ENCODE data around the gene GLIS2.

GLIS2 gene

GRCh38 chr16:4361033-4361943, 45.4 kb downstream of the GLIS2 start:
- TF ChIP-seq POLR2AphosphoS5 (IDR thresholded peaks at IDR 0.05; ENCODE audit: low read depth, low read length) = no peak
- TF ChIP-seq TAF1 (IDR thresholded peaks at IDR 0.05; ENCODE audit: borderline replicate concordance, low read depth, low read length) = no peak
- TF ChIP-seq POLR2A (IDR thresholded peaks at IDR 0.05; ENCODE audit: low read depth, low read length) = no peak
- no peak for FAIRE-seq

GRCh38 chr16:4361944-4362311, 46.1 kb downstream of the GLIS2 start:
- TF ChIP-seq POLR2AphosphoS5 (IDR thresholded peaks at IDR 0.05; ENCODE audit: low read depth, low read length) (no peak), TAF1 (IDR thresholded peaks at IDR 0.05; ENCODE audit: borderline replicate concordance, low read depth, low read length) (no peak), POLR2A (IDR thresholded peaks at IDR 0.05; ENCODE audit: low read depth, low read length) (no peak)
- DNase-seq (ENCODE audit: insufficient read length) = no peak
- no peak for FAIRE-seq

More at GRCh38 chr16:4361033-4361943, 45.4 kb downstream of the GLIS2 start:
- no peak for DNase-seq (ENCODE audit: insufficient read length)

- DNase-seq (ENCODE audit: insufficient read length) = no peak
Observed at GRCh38 chr16:4362476-4363135, 46.7 kb downstream of the GLIS2 start.

GRCh38 chr16:4364196-4365013, 48.5 kb downstream of the GLIS2 start:
- no peak for DNase-seq (ENCODE audit: insufficient read length)
- no peak for TF ChIP-seq POLR2A (IDR thresholded peaks at IDR 0.05; ENCODE audit: low read depth, low read length)
- no peak for TF ChIP-seq TAF1 (IDR thresholded peaks at IDR 0.05; ENCODE audit: borderline replicate concordance, low read depth, low read length)
- no peak for TF ChIP-seq POLR2AphosphoS5 (IDR thresholded peaks at IDR 0.05; ENCODE audit: low read depth, low read length)
- FAIRE-seq = no peak

More at GRCh38 chr16:4362476-4363135, 46.7 kb downstream of the GLIS2 start:
- FAIRE-seq = no peak
- TF ChIP-seq TAF1 (IDR thresholded peaks at IDR 0.05; ENCODE audit: borderline replicate concordance, low read depth, low read length) = no peak
- no peak for TF ChIP-seq POLR2AphosphoS5 (IDR thresholded peaks at IDR 0.05; ENCODE audit: low read depth, low read length)
- no peak for TF ChIP-seq POLR2A (IDR thresholded peaks at IDR 0.05; ENCODE audit: low read depth, low read length)

DNA sequence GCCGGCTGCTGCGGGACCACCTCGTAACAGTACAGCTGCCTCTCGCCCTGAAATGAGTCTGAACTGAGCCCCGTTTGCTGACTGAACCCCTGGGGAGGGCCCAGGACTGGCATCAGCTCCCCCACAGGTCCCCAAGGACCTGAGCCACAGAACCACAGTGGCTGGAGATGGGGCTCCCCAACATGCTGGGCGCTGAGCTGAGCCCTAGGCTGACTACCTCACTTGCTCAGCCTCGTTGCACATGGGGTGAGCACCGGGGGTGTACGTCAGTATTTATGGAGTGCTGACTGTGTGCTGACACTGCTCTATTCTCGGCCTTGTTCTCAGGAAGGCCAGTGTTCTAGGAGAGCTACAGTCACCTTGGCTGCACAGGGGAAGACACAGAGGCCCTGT, 49.1 kb downstream of the GLIS2 start:
- TF ChIP-seq POLR2A (IDR thresholded peaks at IDR 0.05; ENCODE audit: low read depth, low read length) (no peak), POLR2AphosphoS5 (IDR thresholded peaks at IDR 0.05; ENCODE audit: low read depth, low read length) (no peak), TAF1 (IDR thresholded peaks at IDR 0.05; ENCODE audit: borderline replicate concordance, low read depth, low read length) (no peak)
- peak; percentile 61 for FAIRE-seq
- no peak for DNase-seq (ENCODE audit: insufficient read length)

GRCh38 chr16:4365615-4366014, 49.7 kb downstream of the GLIS2 start:
- FAIRE-seq (no peak), DNase-seq (ENCODE audit: insufficient read length) (no peak)
- TF ChIP-seq TAF1 (IDR thresholded peaks at IDR 0.05; ENCODE audit: borderline replicate concordance, low read depth, low read length) = no peak

DNA sequence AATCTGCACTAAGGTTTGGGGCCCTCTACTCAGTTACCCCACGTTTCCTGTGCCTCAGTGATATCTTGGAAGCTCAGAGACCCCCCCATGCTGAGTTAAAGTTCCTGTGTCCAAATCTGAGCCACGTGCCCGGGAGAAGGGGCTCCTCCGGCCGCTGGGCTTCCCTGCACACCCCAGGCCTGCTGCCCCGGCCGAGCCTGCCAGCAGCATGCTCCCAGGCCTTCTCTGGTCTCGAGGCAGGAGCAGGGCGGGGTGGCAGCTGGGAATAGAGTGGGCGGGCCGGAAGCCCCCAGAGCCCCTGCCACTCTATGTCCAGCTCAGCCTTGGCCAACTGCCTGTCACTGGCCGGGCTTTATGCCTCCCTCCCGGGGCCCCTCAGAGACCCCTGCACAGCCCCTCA, 50.1 kb downstream of the GLIS2 start:
- no peak for DNase-seq (ENCODE audit: insufficient read length)
- TF ChIP-seq POLR2AphosphoS5 (IDR thresholded peaks at IDR 0.05; ENCODE audit: low read depth, low read length) (no peak), TAF1 (IDR thresholded peaks at IDR 0.05; ENCODE audit: borderline replicate concordance, low read depth, low read length) (no peak), POLR2A (IDR thresholded peaks at IDR 0.05; ENCODE audit: low read depth, low read length) (no peak)
- FAIRE-seq = no peak

GRCh38 chr16:4367393-4367856, 51.6 kb downstream of the GLIS2 start:
- FAIRE-seq (no peak), DNase-seq (ENCODE audit: insufficient read length) (no peak)
- no peak for TF ChIP-seq POLR2A (IDR thresholded peaks at IDR 0.05; ENCODE audit: low read depth, low read length)
- no peak for TF ChIP-seq POLR2AphosphoS5 (IDR thresholded peaks at IDR 0.05; ENCODE audit: low read depth, low read length)
- TF ChIP-seq TAF1 (IDR thresholded peaks at IDR 0.05; ENCODE audit: borderline replicate concordance, low read depth, low read length) = no peak

- FAIRE-seq = no peak
- no peak for DNase-seq (ENCODE audit: insufficient read length)
- TF ChIP-seq POLR2A (IDR thresholded peaks at IDR 0.05; ENCODE audit: low read depth, low read length) (no peak), TAF1 (IDR thresholded peaks at IDR 0.05; ENCODE audit: borderline replicate concordance, low read depth, low read length) (no peak), POLR2AphosphoS5 (IDR thresholded peaks at IDR 0.05; ENCODE audit: low read depth, low read length) (no peak)
Observed at GRCh38 chr16:4369007-4369733, 53.3 kb downstream of the GLIS2 start.

- no peak for TF ChIP-seq POLR2A (IDR thresholded peaks at IDR 0.05; ENCODE audit: low read depth, low read length)
- no peak for TF ChIP-seq TAF1 (IDR thresholded peaks at IDR 0.05; ENCODE audit: borderline replicate concordance, low read depth, low read length)
- no peak for TF ChIP-seq POLR2AphosphoS5 (IDR thresholded peaks at IDR 0.05; ENCODE audit: low read depth, low read length)
- DNase-seq (ENCODE audit: insufficient read length) (no peak), FAIRE-seq (no peak)
Observed at GRCh38 chr16:4370151-4370550, 54.3 kb downstream of the GLIS2 start.

All from GM12892 (cell line).